WTC11 (cell line): Measurements from ENCODE around the gene LMBR1. TPM values are rescaled to one million over a fixed set of nuclear protein-coding genes. Genes with fewer than 3 reads are reported as not detected.
A peak's percentile ranks its signal among the peaks of the same experiment; 100 is the strongest.
"Not testable (repeated sequence)": the region's sequence is repeated elsewhere in the genome, so short reads cannot be mapped to it uniquely, and the experiment has no call there.

ENCODE experiments used
- ATAC-seq: fragments of 200-7000 bp; cut with Tn5 transposase; 2 replicates; pipeline ENCODE4 v1.10.0; 2021; ENCODE audit warnings: mild to moderate bottlenecking, moderate library complexity
- CTCF ChIA-PET: fragments of 300-600 bp; sonication (Branson Sonifier 250); formaldehyde crosslinking; loops from one replicate; lab custom pipeline; 2021; ENCODE audit warnings: antibody characterized with exemption; lab: Charles Lee
- POLR2A ChIA-PET: fragments of 350-600 bp; sonication (Branson Sonifier 250); formaldehyde crosslinking; loops from one replicate; lab custom pipeline; 2021; ENCODE audit warnings: antibody characterized with exemption; lab: Charles Lee
- DNase-seq: peaks from one replicate; pipeline ENCODE4 v3.0.0; 2021; ENCODE audit warnings: low spot score
- H3K27ac Mint-ChIP-seq: 2 replicates; pipeline ENCODE4 v1.8.0; 2021; ENCODE audit warnings: mixed read lengths
- H3K27me3 Mint-ChIP-seq: 2 replicates; pipeline ENCODE4 v1.8.0; 2021; ENCODE audit warnings: low read depth, mild to moderate bottlenecking, moderate library complexity, mixed read lengths
- H3K36me3 Mint-ChIP-seq: 2 replicates; pipeline ENCODE4 v1.8.0; 2021; ENCODE audit warnings: mixed read lengths
- H3K4me1 Mint-ChIP-seq: 2 replicates; pipeline ENCODE4 v1.8.0; 2022; ENCODE audit warnings: mixed read lengths
- H3K4me3 Mint-ChIP-seq: 2 replicates; pipeline ENCODE4 v1.8.0; 2021; ENCODE audit warnings: mild to moderate bottlenecking, moderate library complexity, mixed read lengths
- H3K9me3 Mint-ChIP-seq: 2 replicates; pipeline ENCODE4 v1.8.0; 2021; ENCODE audit warnings: mixed read lengths
- FOXK1 ChIP-seq: sonication (generic); formaldehyde crosslinking; IDR thresholded peaks from 2 replicates; pipeline ENCODE4 v1.8.0; 2022; ENCODE audit warnings: mild to moderate bottlenecking, moderate library complexity, missing genetic modification reagents
- HMGA2 ChIP-seq: fragments of 250-450 bp; sonication (Bioruptor Pico); IDR thresholded peaks from 2 replicates; pipeline ENCODE4 v1.4.0; 2021; ENCODE audit warnings: mild to moderate bottlenecking, moderate library complexity
- JAZF1 ChIP-seq: fragments of 250-450 bp; sonication (Bioruptor Pico); IDR thresholded peaks from 2 replicates; pipeline ENCODE4 v1.9.0; 2021; ENCODE audit warnings: moderate library complexity, mild to moderate bottlenecking, inconsistent platforms
- MXD4 ChIP-seq: fragments of 250-450 bp; sonication (Bioruptor Pico); IDR thresholded peaks from 2 replicates; pipeline ENCODE4 v1.8.0; 2021; ENCODE audit warnings: mild to moderate bottlenecking, moderate library complexity, borderline replicate concordance
- MYBL2 ChIP-seq: sonication (generic); formaldehyde crosslinking; IDR thresholded peaks from 2 replicates; pipeline ENCODE4 v1.8.1; 2023; ENCODE audit warnings: mild to moderate bottlenecking, moderate library complexity, missing genetic modification reagents
- NR2C2 ChIP-seq: sonication (generic); formaldehyde crosslinking; IDR thresholded peaks from 2 replicates; pipeline ENCODE4 v1.8.0; 2022; ENCODE audit warnings: mild to moderate bottlenecking, missing genetic modification reagents
- TCF7 ChIP-seq: sonication (generic); formaldehyde crosslinking; IDR thresholded peaks from 2 replicates; pipeline ENCODE4 v1.8.0; 2022; ENCODE audit warnings: mild to moderate bottlenecking, low read depth, missing genetic modification reagents, moderate library complexity
- TEAD1 ChIP-seq: sonication (generic); formaldehyde crosslinking; IDR thresholded peaks from 2 replicates; pipeline ENCODE4 v1.8.0; 2022; ENCODE audit warnings: mild to moderate bottlenecking, missing genetic modification reagents
- ZNF317 ChIP-seq: sonication (generic); formaldehyde crosslinking; IDR thresholded peaks from 2 replicates; pipeline ENCODE4 v1.8.1; 2023; ENCODE audit warnings: low read depth, mild to moderate bottlenecking, moderate library complexity, missing genetic modification reagents, borderline replicate concordance
- ZNF416 ChIP-seq: fragments of 250-450 bp; sonication (Bioruptor Pico); IDR thresholded peaks from 2 replicates; pipeline ENCODE4 v1.9.0; 2021; ENCODE audit warnings: mild to moderate bottlenecking, inconsistent platforms
- total RNA-seq: library from RNA; stranded (reverse); gene quantifications from 3 replicates; pipeline ENCODE4 v1.2.3, GENCODE V29; 2021
- TF ChIP-seq, protein P1 (sequence below): sonication (generic); formaldehyde crosslinking; IDR thresholded peaks from 2 replicates; pipeline ENCODE4 v1.8.0; 2023; ENCODE audit warnings: mild to moderate bottlenecking, missing genetic modification reagents
- TF ChIP-seq, protein P2 (sequence below): sonication (generic); formaldehyde crosslinking; IDR thresholded peaks from 2 replicates; pipeline ENCODE4 v1.8.1; 2022; ENCODE audit warnings: mild to moderate bottlenecking, missing genetic modification reagents, moderate library complexity, borderline replicate concordance
- TF ChIP-seq, protein P3 (sequence below): sonication (generic); formaldehyde crosslinking; IDR thresholded peaks from 2 replicates; pipeline ENCODE4 v1.8.1; 2023; ENCODE audit warnings: mild to moderate bottlenecking, missing genetic modification reagents
- TF ChIP-seq, protein P4 (sequence below): fragments of 250-450 bp; sonication (Bioruptor Pico); IDR thresholded peaks from 2 replicates; pipeline ENCODE4 v1.9.0; 2021; ENCODE audit warnings: mild to moderate bottlenecking
- TF ChIP-seq, protein P5 (sequence below): sonication (generic); formaldehyde crosslinking; conservative IDR thresholded peaks from 2 replicates; pipeline ENCODE4 v1.8.1; 2023; ENCODE audit warnings: mild to moderate bottlenecking, low read depth, missing genetic modification reagents, moderate library complexity

The LMBR1 gene
- total RNA-seq, 1 experiment from 2014 or later = 55.6 TPM

DNA sequence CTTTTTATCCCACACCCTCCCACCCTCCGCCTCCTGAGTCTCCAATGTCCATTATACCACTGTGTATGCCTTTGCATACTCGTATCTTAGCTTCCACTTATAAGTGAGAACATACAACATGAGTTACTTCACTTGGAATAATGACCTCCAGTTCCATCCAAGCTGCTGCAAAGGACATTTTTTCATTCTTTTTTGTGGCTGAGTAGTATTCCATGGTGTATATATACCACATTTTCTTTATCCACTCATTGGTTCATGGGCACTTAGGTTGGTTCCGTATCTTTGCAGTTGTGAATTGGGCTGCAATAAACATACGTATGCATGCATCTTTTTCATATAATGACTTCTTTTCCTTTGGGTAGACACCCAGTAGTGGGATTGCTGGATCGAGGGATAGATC is 245.7 kb downstream of the LMBR1 start:
- DNase-seq, H3K36me3 Mint-ChIP-seq, H3K27ac Mint-ChIP-seq, H3K4me3 Mint-ChIP-seq, ATAC-seq, CTCF ChIA-PET, H3K27me3 Mint-ChIP-seq, POLR2A ChIA-PET: not testable (repeated sequence)
- peaks cover 28% of the 10 kb centered on the region for H3K9me3 Mint-ChIP-seq
- peaks cover 11% of the 10 kb centered on the region; the same call in 1 of the 2 replicates for H3K4me1 Mint-ChIP-seq

DNA sequence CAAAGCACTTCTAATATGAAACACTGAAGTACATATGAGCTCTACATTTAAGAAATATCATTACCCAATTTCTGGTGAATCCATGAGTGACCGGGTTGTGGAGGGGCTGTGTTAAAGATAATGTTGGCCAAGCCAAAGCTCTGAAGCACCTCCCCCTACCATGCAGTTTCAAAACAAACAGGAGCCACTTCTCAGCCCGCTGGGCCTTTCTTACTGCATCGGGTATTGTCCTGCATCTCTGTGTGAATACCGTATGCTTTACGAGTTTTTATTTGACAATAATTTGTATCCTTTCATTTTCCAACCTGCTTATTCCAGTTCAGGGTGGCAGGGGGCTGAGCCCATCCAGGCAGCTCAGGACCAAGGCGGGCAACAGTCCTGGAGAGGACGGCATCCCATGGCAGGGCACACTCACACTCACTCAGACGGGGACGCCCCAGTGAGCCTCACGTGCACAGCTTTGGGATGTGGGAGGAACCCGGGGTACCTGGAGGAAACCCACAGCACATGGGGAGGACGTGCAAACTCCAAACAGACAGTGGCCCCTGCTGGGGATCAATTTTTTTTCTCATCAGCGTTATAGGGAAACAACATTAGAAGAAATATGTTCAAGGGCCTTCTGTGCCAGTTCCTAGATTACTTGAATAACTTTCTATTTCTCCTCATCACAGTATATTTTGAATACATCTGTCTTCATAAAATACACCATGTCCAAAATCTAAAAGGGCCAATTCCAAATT is 250.5 kb downstream of the LMBR1 start:
- POLR2A ChIA-PET = no interaction called here
- no peak overlapping the region for H3K4me3 Mint-ChIP-seq

DNA sequence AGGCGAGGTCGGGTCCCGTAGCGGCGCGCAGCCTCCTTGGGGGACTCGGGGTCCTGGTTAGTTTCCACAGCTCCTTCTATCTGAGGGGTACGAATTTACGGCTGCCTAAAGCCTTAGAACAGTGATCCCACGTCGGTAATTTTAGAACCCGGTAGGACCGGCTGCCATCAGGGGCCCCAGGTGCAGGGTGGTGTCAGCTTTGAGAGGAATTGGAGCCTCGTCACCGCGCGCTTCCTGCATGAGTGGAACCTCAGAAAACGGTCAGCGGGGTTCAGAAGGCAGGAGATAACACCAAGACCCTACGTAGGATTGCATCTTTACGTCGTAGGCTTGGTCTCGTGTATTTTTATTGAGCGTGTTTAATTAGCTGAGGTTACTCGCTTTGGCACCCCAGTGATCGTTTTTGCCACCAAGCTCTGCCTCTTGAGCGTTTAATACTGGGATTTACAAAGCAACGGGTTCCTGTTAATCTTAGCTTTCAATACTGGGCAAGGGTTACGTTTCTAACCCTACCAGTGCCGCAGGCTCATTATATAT is 252.0 kb downstream of the LMBR1 start:
- no peak for TF ChIP-seq NR2C2 (CRISPR knock-in tag)
- TF ChIP-seq, protein P1, sequence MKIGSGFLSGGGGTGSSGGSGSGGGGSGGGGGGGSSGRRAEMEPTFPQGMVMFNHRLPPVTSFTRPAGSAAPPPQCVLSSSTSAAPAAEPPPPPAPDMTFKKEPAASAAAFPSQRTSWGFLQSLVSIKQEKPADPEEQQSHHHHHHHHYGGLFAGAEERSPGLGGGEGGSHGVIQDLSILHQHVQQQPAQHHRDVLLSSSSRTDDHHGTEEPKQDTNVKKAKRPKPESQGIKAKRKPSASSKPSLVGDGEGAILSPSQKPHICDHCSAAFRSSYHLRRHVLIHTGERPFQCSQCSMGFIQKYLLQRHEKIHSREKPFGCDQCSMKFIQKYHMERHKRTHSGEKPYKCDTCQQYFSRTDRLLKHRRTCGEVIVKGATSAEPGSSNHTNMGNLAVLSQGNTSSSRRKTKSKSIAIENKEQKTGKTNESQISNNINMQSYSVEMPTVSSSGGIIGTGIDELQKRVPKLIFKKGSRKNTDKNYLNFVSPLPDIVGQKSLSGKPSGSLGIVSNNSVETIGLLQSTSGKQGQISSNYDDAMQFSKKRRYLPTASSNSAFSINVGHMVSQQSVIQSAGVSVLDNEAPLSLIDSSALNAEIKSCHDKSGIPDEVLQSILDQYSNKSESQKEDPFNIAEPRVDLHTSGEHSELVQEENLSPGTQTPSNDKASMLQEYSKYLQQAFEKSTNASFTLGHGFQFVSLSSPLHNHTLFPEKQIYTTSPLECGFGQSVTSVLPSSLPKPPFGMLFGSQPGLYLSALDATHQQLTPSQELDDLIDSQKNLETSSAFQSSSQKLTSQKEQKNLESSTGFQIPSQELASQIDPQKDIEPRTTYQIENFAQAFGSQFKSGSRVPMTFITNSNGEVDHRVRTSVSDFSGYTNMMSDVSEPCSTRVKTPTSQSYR (CRISPR knock-in tag) = no peak
- TF ChIP-seq HMGA2 (CRISPR knock-in tag) = no peak
- TF ChIP-seq, protein P2, sequence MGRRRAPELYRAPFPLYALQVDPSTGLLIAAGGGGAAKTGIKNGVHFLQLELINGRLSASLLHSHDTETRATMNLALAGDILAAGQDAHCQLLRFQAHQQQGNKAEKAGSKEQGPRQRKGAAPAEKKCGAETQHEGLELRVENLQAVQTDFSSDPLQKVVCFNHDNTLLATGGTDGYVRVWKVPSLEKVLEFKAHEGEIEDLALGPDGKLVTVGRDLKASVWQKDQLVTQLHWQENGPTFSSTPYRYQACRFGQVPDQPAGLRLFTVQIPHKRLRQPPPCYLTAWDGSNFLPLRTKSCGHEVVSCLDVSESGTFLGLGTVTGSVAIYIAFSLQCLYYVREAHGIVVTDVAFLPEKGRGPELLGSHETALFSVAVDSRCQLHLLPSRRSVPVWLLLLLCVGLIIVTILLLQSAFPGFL (CRISPR knock-in tag) = no peak
- no peak for TF ChIP-seq FOXK1 (CRISPR knock-in tag)
- 0 out of 2 replicates have a peak, but pooled peaks have one; percentile 3 for TF ChIP-seq ZNF317 (CRISPR knock-in tag)
- no peak for TF ChIP-seq TCF7 (CRISPR knock-in tag)
- TF ChIP-seq, protein P3, sequence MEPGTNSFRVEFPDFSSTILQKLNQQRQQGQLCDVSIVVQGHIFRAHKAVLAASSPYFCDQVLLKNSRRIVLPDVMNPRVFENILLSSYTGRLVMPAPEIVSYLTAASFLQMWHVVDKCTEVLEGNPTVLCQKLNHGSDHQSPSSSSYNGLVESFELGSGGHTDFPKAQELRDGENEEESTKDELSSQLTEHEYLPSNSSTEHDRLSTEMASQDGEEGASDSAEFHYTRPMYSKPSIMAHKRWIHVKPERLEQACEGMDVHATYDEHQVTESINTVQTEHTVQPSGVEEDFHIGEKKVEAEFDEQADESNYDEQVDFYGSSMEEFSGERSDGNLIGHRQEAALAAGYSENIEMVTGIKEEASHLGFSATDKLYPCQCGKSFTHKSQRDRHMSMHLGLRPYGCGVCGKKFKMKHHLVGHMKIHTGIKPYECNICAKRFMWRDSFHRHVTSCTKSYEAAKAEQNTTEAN (CRISPR knock-in tag) = no peak
- peaks cover 7% of the 10 kb centered on the region for H3K36me3 Mint-ChIP-seq

More for the DNA sequence above, 250.5 kb downstream of the LMBR1 start:
- peaks cover 22% of the 10 kb centered on the region for H3K4me1 Mint-ChIP-seq
- CTCF ChIA-PET = interaction anchor here (0.6 to 2.0 kb wide), 3 partner anchors 8 to 111 kb away, joined by 4 to 10 read pairs (median 4); no protein-coding TSS in a partner anchor
- DNase-seq (no peak), ATAC-seq (no peak)
- peaks cover 25% of the 10 kb centered on the region for H3K27me3 Mint-ChIP-seq
- peaks cover 12% of the 10 kb centered on the region for H3K9me3 Mint-ChIP-seq
- no peak overlapping the region for H3K27ac Mint-ChIP-seq
- H3K36me3 Mint-ChIP-seq = peaks cover 5% of the 10 kb centered on the region; the same call in 1 of the 2 replicates
- TF ChIP-seq MXD4 (CRISPR knock-in tag) = no peak
- TF ChIP-seq ZNF317 (CRISPR knock-in tag) = no peak
- TF ChIP-seq, protein P4, sequence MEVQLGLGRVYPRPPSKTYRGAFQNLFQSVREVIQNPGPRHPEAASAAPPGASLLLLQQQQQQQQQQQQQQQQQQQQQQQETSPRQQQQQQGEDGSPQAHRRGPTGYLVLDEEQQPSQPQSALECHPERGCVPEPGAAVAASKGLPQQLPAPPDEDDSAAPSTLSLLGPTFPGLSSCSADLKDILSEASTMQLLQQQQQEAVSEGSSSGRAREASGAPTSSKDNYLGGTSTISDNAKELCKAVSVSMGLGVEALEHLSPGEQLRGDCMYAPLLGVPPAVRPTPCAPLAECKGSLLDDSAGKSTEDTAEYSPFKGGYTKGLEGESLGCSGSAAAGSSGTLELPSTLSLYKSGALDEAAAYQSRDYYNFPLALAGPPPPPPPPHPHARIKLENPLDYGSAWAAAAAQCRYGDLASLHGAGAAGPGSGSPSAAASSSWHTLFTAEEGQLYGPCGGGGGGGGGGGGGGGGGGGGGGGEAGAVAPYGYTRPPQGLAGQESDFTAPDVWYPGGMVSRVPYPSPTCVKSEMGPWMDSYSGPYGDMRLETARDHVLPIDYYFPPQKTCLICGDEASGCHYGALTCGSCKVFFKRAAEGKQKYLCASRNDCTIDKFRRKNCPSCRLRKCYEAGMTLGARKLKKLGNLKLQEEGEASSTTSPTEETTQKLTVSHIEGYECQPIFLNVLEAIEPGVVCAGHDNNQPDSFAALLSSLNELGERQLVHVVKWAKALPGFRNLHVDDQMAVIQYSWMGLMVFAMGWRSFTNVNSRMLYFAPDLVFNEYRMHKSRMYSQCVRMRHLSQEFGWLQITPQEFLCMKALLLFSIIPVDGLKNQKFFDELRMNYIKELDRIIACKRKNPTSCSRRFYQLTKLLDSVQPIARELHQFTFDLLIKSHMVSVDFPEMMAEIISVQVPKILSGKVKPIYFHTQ (CRISPR knock-in tag) = no peak
- no peak for TF ChIP-seq FOXK1 (CRISPR knock-in tag)
- no peak for TF ChIP-seq ZNF416
- TF ChIP-seq, protein P5, sequence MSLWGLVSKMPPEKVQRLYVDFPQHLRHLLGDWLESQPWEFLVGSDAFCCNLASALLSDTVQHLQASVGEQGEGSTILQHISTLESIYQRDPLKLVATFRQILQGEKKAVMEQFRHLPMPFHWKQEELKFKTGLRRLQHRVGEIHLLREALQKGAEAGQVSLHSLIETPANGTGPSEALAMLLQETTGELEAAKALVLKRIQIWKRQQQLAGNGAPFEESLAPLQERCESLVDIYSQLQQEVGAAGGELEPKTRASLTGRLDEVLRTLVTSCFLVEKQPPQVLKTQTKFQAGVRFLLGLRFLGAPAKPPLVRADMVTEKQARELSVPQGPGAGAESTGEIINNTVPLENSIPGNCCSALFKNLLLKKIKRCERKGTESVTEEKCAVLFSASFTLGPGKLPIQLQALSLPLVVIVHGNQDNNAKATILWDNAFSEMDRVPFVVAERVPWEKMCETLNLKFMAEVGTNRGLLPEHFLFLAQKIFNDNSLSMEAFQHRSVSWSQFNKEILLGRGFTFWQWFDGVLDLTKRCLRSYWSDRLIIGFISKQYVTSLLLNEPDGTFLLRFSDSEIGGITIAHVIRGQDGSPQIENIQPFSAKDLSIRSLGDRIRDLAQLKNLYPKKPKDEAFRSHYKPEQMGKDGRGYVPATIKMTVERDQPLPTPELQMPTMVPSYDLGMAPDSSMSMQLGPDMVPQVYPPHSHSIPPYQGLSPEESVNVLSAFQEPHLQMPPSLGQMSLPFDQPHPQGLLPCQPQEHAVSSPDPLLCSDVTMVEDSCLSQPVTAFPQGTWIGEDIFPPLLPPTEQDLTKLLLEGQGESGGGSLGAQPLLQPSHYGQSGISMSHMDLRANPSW (CRISPR knock-in tag) = no peak
- TF ChIP-seq JAZF1 (CRISPR knock-in tag) = no peak
- TF ChIP-seq TEAD1 (CRISPR knock-in tag) = no peak
- no peak for TF ChIP-seq MYBL2 (CRISPR knock-in tag)

More for the DNA sequence above, 252.0 kb downstream of the LMBR1 start:
- no peak overlapping the region; the same call in 1 of the 2 replicates for H3K27ac Mint-ChIP-seq
- peaks cover 25% of the 10 kb centered on the region for H3K27me3 Mint-ChIP-seq
- no peak for DNase-seq
- peak overlapping the region; percentile 85 for H3K4me3 Mint-ChIP-seq
- H3K4me1 Mint-ChIP-seq = peaks cover 22% of the 10 kb centered on the region
- CTCF ChIA-PET = interaction anchor here (0.9 to 2.0 kb wide), 4 partner anchors 9 to 112 kb away, joined by 3 to 10 read pairs (median 4); no protein-coding TSS in a partner anchor
- peak; percentile 76 for ATAC-seq
- H3K9me3 Mint-ChIP-seq = peaks cover 9% of the 10 kb centered on the region
- POLR2A ChIA-PET = no interaction called here
